HG03196 (cell line): ENCODE results near the gene UBR1.
A peak's percentile ranks its signal among the peaks of the same experiment; 100 is the strongest.
"Not testable (repeated sequence)": the region's sequence is repeated elsewhere in the genome, so short reads cannot be mapped to it uniquely, and the experiment has no call there.

ENCODE experiments used
- ATAC-seq: cut with Tn5 transposase; IDR thresholded peaks from one replicate; pipeline ENCODE4 v1.9.1; 2021; ENCODE audit not compliant: unreplicated experiment

The UBR1 gene

GRCh38 chr15:43105778-43106485 is at the start of gene UBR1:
TSS of gene UBR1 (minus strand) at chr15:43106038. CDS start at chr15:43106022, 16 bp downstream.
- peak; percentile 90 for ATAC-seq

- ATAC-seq: no peak
Observed at GRCh38 chr15:43153269-43153668, 47.4 kb upstream of the UBR1 start.

- ATAC-seq: no peak
Observed at GRCh38 chr15:43151688-43152087, 45.9 kb upstream of the UBR1 start.

GRCh38 chr15:43150191-43150929 is 44.5 kb upstream of the UBR1 start:
- ATAC-seq: no peak

- no peak for ATAC-seq
Observed at GRCh38 chr15:43146184-43146583, 40.3 kb upstream of the UBR1 start.

- no peak for ATAC-seq
Observed at GRCh38 chr15:43144512-43144911, 38.7 kb upstream of the UBR1 start.

- ATAC-seq: no peak
Observed at GRCh38 chr15:43143203-43143941, 37.5 kb upstream of the UBR1 start.

- ATAC-seq: no peak
Observed at GRCh38 chr15:43135351-43135750, 29.5 kb upstream of the UBR1 start.

- no peak for ATAC-seq
Observed at GRCh38 chr15:43134157-43134635, 28.4 kb upstream of the UBR1 start.

- peak; percentile 86 for ATAC-seq
Observed at GRCh38 chr15:43133430-43134156, 27.8 kb upstream of the UBR1 start, which contains the start of gene TMEM62. TSS of gene TMEM62 (plus strand) at chr15:43133586. CDS start at chr15:43133803, 217 bp downstream.

GRCh38 chr15:43132830-43133429 is 27.1 kb upstream of the UBR1 start:
- ATAC-seq: peak; percentile 1

- no peak for ATAC-seq
Observed at GRCh38 chr15:43128980-43129335, 23.1 kb upstream of the UBR1 start.

GRCh38 chr15:43128174-43128979 is 22.5 kb upstream of the UBR1 start:
- ATAC-seq: not testable (repeated sequence)

- ATAC-seq: no peak
Observed at GRCh38 chr15:43127752-43128151, 21.9 kb upstream of the UBR1 start.

- no peak for ATAC-seq
Observed at GRCh38 chr15:43126356-43126755, 20.5 kb upstream of the UBR1 start.

- no peak for ATAC-seq
Observed at GRCh38 chr15:43125100-43125661, 19.3 kb upstream of the UBR1 start.

GRCh38 chr15:43121863-43122262 is 16.0 kb upstream of the UBR1 start:
- ATAC-seq: no peak

GRCh38 chr15:43118829-43119228 is 13.0 kb upstream of the UBR1 start:
- ATAC-seq: peak; percentile 53

- ATAC-seq: no peak
Observed at GRCh38 chr15:43118286-43118685, 12.4 kb upstream of the UBR1 start.
